ENCODE measurements around the gene TXNIP. TPM values are rescaled to one million over a fixed set of nuclear protein-coding genes. Genes with fewer than 3 reads are reported as not detected.

TXNIP gene
- total RNA-seq, 1 donor from 2014 or later: 877 TPM

GRCh38 chr1:145953861-145954260 lies 42.5 kb downstream of the TXNIP start:
- Histone ChIP-seq H3K4me3 (no peak overlapping the region), H3K36me3 (peaks cover 5 to 8% of the 10 kb centered on the region in 2 donors), H3K27me3 (no peaks in the 10 kb centered on the region), H3K4me1 (peaks cover 6 to 36% of the 10 kb centered on the region in 2 donors), H3K9me3 (no peaks in the 10 kb centered on the region), H3K27ac (no peak overlapping the region)
- intact Hi-C loops (cut with DNase I): no loop called here
- DNase-seq (ENCODE audit: low spot score in 2 of 2): no peak
- no peak for TF ChIP-seq CTCF (IDR thresholded peaks at IDR 0.05)

- no peak for TF ChIP-seq CTCF (IDR thresholded peaks at IDR 0.05)
- intact Hi-C loops (cut with DNase I): no loop called here
- H3K27me3 ChIP-seq: no peaks in the 10 kb centered on the region
- no peak for DNase-seq (ENCODE audit: low spot score in 2 of 2)
- H3K27ac ChIP-seq: no peak overlapping the region
- peaks cover 5 to 8% of the 10 kb centered on the region in 2 donors for H3K36me3 ChIP-seq
- H3K4me3 ChIP-seq: no peak overlapping the region
- H3K9me3 ChIP-seq: no peaks in the 10 kb centered on the region
- H3K4me1 ChIP-seq: peaks cover 6 to 31% of the 10 kb centered on the region in 2 donors
Observed at GRCh38 chr1:145952903-145953302, 43.5 kb downstream of the TXNIP start.

- DNase-seq (ENCODE audit: low spot score in 2 of 2): no peak
- intact Hi-C loops (cut with DNase I): no loop called here
- H3K9me3 ChIP-seq: no peaks in the 10 kb centered on the region
- H3K36me3 ChIP-seq: peaks cover 15 to 22% of the 10 kb centered on the region in 2 donors
- no peak overlapping the region for H3K4me3 ChIP-seq
- H3K4me1 ChIP-seq: peaks cover 6 to 31% of the 10 kb centered on the region in 2 donors
- no peak overlapping the region for H3K27ac ChIP-seq
- no peaks in the 10 kb centered on the region for H3K27me3 ChIP-seq
- TF ChIP-seq CTCF (IDR thresholded peaks at IDR 0.05): no peak
Observed at GRCh38 chr1:145951526-145951925, 44.9 kb downstream of the TXNIP start.

GRCh38 chr1:145949219-145949618 lies 47.2 kb downstream of the TXNIP start:
- Histone ChIP-seq H3K36me3 (peaks cover 19 to 26% of the 10 kb centered on the region in 2 donors), H3K27me3 (no peaks in the 10 kb centered on the region), H3K9me3 (no peaks in the 10 kb centered on the region), H3K4me3 (no peak overlapping the region), H3K4me1 (peaks cover 0 to 12% of the 10 kb centered on the region in 2 donors), H3K27ac (no peak overlapping the region)
- no peak for DNase-seq (ENCODE audit: low spot score in 2 of 2)
- no peak for TF ChIP-seq CTCF (IDR thresholded peaks at IDR 0.05)
- intact Hi-C loops (cut with DNase I): no loop called here

GRCh38 chr1:145947551-145947950 lies 48.8 kb downstream of the TXNIP start:
- Histone ChIP-seq H3K4me1 (no peaks in the 10 kb centered on the region), H3K9me3 (no peaks in the 10 kb centered on the region), H3K4me3 (no peak overlapping the region), H3K27me3 (no peaks in the 10 kb centered on the region), H3K36me3 (peaks cover 34 to 36% of the 10 kb centered on the region in 2 donors), H3K27ac (no peak overlapping the region)
- intact Hi-C loops (cut with DNase I): no loop called here
- no peak for DNase-seq (ENCODE audit: low spot score in 2 of 2)
- no peak for TF ChIP-seq CTCF (IDR thresholded peaks at IDR 0.05)

- TF ChIP-seq CTCF (IDR thresholded peaks at IDR 0.05): no peak
- Histone ChIP-seq H3K36me3 (peaks cover 42 to 46% of the 10 kb centered on the region in 2 donors), H3K27me3 (no peaks in the 10 kb centered on the region), H3K4me3 (no peak overlapping the region), H3K4me1 (no peaks in the 10 kb centered on the region), H3K9me3 (no peaks in the 10 kb centered on the region), H3K27ac (no peak overlapping the region)
- no peak for DNase-seq (ENCODE audit: low spot score in 2 of 2)
- intact Hi-C loops (cut with DNase I): no loop called here
Observed at GRCh38 chr1:145946477-145946986, 49.8 kb downstream of the TXNIP start.

Data from ascending aorta (tissue), 2 donors.